ENCODE measurements around the gene SMPD1.

Gene SMPD1

DNA sequence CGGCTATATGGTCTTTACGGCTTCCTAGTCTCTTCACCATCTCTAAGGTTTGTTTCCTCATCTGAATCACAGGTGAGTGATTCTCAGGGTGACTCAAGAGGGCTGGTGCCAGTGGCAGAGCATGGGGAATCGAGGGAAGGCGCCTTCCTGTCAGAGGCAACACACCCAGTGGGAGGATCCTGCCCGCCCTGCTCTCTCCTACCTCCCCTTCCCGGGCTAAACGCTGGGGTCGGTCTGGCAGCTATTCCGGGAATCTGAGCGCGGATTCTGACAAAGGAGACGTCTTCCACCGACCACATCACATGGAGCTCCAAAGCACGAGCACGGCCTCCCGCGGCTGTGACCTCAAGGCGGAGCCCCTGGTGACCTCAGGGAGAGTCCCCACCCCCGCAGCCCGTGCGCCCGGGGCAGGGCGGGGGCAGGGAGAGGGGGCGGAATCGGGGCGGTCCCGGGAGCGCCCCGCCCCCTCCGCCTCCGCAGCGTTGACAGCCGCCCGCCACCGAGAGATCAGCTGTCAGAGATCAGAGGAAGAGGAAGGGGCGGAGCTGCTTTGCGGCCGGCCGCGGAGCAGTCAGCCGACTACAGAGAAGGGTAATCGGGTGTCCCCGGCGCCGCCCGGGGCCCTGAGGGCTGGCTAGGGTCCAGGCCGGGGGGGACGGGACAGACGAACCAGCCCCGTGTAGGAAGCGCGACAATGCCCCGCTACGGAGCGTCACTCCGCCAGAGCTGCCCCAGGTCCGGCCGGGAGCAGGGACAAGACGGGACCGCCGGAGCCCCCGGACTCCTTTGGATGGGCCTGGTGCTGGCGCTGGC is at the start of gene SMPD1:
Gene SMPD1 (plus strand): TSS at position 570 of the 813 bp plus-strand sequence. CDS start 125 bp downstream, at position 695.
- peak within 1 kb of the TSS; percentile 79 for H3K4me3 ChIP-seq (ENCODE audit: low read length)
- TF ChIP-seq ZNF274 (IDR thresholded peaks at IDR 0.05; ENCODE audit: low read depth, low read length), result no peak

DNA sequence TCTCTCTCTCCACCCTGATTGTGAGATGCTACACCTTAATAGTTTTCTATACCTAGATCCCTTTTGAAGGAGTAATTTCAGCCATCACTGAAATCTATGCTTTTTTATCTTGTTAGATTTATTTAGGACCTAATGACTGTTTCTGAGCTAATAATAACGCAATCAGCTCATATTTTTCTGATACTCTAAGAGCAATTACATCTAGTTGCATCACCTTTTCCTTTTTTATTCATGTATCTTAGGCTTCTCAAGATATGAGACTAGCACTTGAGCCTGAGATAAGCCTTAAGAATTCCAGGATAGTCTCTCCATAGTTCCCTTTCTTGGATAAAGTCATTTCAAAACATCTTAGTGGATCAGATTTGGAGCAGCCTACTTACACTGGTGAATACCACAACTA is 44.9 kb upstream of the SMPD1 start:
- H3K4me3 ChIP-seq (ENCODE audit: low read length), result no peak overlapping the region
- no peak for TF ChIP-seq ZNF274 (IDR thresholded peaks at IDR 0.05; ENCODE audit: low read depth, low read length)

DNA sequence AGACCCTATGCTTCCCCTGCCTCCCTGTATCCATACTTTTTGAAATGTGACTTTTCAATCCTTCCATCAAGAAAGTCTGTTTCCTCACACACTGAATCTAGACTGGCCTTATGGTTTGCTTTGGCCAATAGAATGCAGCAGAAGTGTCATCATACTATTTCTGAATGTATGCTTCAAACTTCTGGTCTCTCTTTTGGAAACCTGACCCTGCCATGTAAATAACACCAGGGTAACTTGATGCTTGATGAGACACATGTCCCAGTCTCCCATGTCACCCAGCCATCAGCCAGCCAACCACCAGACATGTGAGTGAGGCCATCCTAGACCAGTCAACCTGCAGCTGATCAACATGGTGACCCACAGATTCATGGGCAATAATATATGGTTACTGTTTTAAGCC is 40.2 kb upstream of the SMPD1 start:
- no peak overlapping the region for H3K4me3 ChIP-seq (ENCODE audit: low read length)
- TF ChIP-seq ZNF274 (IDR thresholded peaks at IDR 0.05; ENCODE audit: low read depth, low read length), result no peak

DNA sequence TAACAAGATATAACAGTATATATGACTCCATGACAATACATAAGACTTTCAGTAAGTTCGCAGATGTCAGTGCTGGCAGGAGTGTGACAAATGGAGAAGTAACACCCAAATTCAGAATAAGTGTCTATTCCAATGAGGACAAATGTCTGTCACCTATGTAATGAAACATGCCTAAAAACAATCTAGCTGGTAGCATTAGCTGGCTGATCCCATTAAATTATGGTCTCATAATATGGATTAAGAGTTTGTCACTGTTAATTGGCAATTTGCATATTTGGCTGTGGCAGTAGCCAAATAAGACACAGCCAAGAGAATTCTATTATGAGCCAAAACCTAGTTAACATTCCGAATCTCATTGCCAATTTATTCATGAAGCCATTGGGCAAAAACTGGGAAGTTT is 39.8 kb upstream of the SMPD1 start:
- no peak for TF ChIP-seq ZNF274 (IDR thresholded peaks at IDR 0.05; ENCODE audit: low read depth, low read length)
- H3K4me3 ChIP-seq (ENCODE audit: low read length), result no peak overlapping the region

DNA sequence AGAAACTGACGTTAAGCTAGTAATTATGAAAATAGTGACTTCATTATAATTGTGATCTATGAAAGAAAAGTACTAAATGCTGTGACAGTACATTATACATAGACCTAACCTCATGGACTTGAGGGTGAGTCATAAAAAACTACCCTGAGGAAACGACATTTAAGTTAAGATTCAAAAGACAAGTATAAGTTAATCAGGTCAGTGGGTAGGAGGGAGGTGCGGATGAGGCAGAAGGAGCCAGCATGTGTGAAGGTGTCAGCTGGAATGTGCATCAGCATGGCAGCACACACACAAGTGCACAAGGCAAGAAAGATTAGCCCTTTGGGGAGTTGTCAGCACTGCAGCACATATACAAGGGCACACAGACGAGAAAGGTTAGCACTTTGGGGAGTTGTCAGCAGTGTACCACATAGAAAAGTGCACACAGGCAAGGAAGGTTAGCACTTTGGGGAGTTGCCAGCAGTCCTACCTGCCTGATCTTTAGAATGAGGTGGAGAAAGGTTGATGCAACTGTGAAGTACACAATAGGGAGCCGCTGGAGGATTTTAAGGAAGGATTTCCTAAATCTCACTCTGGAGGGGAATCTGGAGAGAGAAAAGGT is 38.4 kb upstream of the SMPD1 start:
- no peak overlapping the region for H3K4me3 ChIP-seq (ENCODE audit: low read length)
- TF ChIP-seq ZNF274 (IDR thresholded peaks at IDR 0.05; ENCODE audit: low read depth, low read length), result no peak

DNA sequence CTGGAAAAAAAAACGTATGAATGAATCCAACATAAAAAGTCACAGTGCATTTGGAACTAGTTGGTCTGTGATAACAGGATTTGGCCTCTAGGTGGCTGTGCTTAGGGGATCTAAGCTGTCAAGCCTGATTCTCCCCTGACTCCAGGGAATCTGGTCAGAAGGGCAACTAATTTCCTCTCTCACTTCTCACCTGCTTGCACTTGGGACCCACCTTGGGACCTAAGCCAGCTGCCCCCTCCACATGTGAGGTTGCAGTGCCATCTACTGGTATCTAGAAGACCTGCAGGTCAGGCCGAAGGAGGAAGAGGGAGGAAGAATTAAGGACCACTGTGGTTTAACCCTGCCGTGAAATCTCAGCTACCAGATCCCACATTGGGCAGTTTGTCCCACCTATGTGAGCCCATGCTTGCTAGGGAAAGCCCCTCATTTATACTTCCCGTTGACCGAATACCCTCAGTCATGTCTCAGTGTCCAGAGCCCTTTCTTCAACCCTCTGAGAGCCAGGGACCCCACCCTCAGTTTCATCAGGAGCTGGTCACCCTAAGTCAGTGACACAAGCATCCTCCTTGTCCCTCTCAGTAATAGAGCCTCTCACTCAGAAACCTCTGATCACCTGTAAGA is 36.8 kb upstream of the SMPD1 start:
- no peak overlapping the region for H3K4me3 ChIP-seq (ENCODE audit: low read length)

DNA sequence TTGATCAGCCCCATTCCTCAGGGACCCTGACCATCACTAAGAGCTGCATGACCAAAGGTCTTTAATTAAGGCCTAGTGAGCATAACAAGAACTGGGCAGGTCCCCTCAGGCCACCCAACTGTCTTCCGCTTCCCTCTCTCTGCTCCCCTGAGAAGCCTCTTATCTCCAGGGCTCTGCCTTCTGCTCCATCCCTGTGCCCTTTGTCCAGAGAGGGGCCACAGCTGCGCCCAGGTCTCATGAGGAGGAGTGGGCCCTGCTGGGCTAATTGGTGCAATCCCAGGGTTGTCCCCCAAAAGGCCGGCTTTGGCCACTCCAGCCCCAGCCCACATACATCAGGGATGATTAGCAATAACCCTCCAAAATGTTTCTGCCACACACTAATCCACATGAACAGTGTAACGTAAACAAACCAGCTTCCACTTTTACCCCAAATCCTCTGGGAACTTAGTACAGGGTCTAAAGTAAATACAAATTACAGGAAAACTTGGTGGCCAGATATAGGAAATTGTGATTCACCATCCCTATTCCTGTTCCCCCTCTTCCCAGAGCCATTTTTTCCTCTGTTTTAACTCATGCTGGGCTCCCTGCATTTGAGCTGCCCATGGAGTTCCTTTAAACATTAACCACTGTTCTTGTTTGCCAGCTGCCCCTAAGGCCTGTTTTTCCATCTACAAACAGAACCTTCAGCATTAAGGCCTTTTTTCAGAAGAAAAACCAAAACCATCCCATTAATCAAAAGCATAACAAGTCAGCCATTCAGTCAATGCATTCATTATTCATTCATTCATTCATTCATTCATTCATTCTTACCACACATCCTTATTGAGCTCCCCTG is 35.4 kb upstream of the SMPD1 start:
- no peak for TF ChIP-seq ZNF274 (IDR thresholded peaks at IDR 0.05; ENCODE audit: low read depth, low read length)
- H3K4me3 ChIP-seq (ENCODE audit: low read length), result no peak overlapping the region

More for the DNA sequence above, 36.8 kb upstream of the SMPD1 start:
- TF ChIP-seq ZNF274 (IDR thresholded peaks at IDR 0.05; ENCODE audit: low read depth, low read length), result no peak

DNA sequence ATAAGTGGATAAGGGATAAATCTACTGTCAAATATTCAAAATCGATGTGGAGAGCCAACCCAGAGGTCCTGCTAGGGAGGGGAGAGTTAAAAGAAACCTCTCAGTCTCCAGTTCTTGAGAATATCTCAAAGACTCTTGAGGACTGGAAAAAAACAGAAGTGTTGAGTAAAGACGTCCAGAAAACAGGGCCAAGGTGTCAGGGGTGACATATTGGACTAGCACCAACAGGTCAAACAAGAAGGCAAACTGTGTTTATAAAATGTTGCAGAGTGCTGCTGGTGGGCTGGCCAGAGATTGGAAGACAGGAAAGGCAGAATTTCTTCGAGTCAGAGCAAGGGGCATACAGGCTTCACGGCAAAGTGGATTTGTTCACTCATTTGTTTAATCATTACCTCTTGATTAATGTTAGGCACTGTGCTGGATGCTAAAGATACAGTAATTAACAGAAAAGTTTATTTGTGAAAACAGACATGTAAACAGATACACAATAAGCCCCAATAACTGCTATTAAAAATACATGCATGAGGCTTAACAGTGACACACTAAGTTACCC is 33.7 kb upstream of the SMPD1 start:
- no peak overlapping the region for H3K4me3 ChIP-seq (ENCODE audit: low read length)
- TF ChIP-seq ZNF274 (IDR thresholded peaks at IDR 0.05; ENCODE audit: low read depth, low read length), result no peak

DNA sequence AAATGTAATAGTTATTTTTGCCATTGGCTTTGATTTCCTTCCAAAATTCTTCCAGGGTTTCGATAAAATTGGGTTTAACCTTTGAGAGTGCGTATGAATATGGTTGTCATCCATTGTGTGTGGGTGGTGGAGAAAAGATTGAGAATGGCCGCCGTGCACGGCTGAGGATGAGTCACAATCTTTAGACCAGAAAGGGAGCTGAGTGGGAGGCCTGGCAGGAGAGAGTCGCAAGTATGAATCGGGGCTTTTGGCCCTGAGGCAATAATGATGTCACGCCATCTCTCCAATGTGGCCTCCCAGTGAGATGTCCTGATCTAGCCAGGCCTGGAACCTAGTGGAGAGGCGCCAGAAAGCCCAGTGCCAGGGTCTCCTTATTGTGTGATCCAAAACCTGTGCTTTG is 33.1 kb upstream of the SMPD1 start:
- H3K4me3 ChIP-seq (ENCODE audit: low read length), result no peak overlapping the region
- TF ChIP-seq ZNF274 (IDR thresholded peaks at IDR 0.05; ENCODE audit: low read depth, low read length), result no peak

DNA sequence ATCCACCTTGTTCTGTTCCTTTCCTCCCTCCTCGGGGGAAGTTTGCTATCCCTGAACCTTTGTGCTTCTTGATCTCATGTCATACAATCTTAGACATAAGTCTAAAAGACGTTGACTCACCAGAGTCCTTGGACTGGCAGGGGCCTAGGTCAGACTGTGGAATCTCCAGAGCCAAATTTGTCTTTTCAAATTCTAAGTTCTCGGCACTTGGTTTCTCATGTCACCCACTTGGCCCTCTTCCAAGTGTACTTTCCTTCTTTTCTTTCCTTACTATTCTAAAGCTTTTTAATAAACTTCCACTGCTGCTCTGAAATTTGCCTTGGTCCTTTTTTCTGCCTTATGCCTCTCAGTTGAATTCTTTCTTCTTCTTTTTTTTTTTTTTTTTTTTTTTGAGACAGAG is 30.1 kb upstream of the SMPD1 start:
- no peak for TF ChIP-seq ZNF274 (IDR thresholded peaks at IDR 0.05; ENCODE audit: low read depth, low read length)
- H3K4me3 ChIP-seq (ENCODE audit: low read length), result no peak overlapping the region

DNA sequence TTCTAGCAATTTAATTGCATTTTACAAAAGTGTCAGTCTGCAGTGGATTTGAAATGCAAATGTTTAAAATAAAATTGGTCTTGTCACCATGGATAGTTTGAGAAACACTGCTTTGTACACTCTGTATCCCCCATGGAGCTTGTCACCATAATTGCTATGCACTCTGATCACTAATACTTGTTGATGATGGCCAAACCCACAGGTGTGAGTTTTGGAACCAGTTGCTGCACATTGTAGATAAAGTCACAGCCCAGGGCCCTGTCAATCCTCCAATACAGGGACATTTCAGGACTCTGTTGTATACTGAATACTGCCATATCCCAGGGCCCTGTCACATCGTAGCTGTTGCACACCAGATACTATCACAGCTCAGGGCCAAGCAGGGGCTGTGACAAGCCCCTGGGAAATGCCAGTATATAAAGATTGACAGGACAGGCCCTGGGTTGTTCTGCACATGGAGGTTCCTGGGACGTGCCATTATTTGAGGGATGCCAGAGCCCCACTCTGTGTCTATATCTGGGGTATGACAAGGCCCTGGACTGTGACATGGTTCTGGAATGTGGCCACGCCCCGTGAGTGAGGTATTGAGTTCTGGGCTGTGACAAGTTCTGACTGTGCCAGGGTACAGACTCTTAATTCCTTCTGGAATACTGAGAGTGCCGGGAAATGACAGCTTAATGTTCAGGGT is 27.9 kb upstream of the SMPD1 start:
- no peak overlapping the region for H3K4me3 ChIP-seq (ENCODE audit: low read length)
- TF ChIP-seq ZNF274 (IDR thresholded peaks at IDR 0.05; ENCODE audit: low read depth, low read length), result no peak

DNA sequence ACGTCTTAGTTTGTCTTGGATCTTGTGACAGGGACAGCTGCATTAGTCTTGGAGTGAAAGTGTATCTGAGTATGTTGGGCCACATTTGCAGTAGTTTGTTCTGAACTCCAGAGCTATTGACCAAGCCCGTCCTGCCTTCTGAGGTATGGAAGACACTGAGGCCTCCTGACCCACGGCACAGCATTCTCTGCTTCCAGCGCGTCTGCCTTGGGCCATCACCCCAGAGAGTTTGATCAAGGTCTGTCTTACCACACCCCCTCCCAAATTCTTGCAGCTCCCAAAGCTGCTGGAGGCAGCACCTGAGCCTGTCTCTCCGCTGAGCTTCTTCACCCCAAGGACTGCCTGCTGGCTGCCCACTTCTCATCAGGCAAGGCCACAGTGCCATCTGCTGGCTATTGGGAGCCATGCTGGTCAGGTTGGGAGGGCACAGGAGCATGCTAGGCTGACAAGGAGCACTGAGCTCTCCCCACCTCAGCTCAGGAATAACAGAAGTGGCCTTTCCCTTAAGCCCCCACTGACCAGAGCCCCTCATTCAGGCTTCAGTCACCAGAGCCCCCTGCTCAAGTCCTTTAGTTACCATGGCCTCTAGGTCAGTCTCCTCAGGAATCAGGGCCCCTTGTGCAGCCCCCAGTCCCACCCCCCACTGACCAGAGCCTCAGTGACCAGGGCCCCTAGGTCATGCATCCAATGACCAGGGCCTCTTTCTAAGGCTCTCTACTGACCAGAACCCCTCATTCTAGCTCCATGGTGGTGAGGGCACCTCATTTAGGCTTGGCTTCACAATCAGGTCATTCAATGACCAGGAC is 27.2 kb upstream of the SMPD1 start:
- no peak overlapping the region for H3K4me3 ChIP-seq (ENCODE audit: low read length)
- no peak for TF ChIP-seq ZNF274 (IDR thresholded peaks at IDR 0.05; ENCODE audit: low read depth, low read length)

DNA sequence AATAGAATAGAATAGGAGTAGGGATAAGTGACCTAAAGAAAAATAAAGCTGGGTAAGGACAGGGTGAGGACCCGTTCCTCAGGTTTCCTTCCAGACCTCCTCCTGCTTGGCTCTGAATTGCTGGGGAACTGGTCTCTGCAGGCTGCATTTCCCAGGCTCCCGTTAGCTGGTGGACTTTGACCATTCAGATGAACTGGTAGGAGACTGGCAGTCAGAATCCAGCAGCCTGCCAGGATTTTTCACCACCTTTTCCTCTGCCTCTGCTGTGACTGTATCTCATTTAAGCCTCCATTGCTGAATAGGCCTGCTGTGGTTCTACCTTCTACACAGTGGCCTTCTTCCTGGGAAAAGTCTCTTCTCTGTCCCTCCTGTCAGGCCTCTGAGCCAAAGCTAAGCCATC is 24.6 kb upstream of the SMPD1 start:
- TF ChIP-seq ZNF274 (IDR thresholded peaks at IDR 0.05; ENCODE audit: low read depth, low read length), result no peak
- no peak overlapping the region for H3K4me3 ChIP-seq (ENCODE audit: low read length)
